CD4-positive, alpha-beta memory T cell (primary cell): Measurements from ENCODE around the gene LYPD6B. TPM values are rescaled to one million over a fixed set of nuclear protein-coding genes. Genes with fewer than 3 reads are reported as not detected.
A peak's percentile ranks its signal among the peaks of the same experiment; 100 is the strongest.

Experiments
- CTCF ChIA-PET: fragments of 350-600 bp; sonication (Branson Sonifier 250); formaldehyde crosslinking; loops from one replicate; lab custom pipeline; 2021; ENCODE audit warnings: inconsistent platforms; ENCODE audit not compliant: partially characterized antibody; lab: Charles Lee
- POLR2A ChIA-PET: fragments of 350-600 bp; sonication (Branson Sonifier 250); formaldehyde crosslinking; loops from one replicate; lab custom pipeline; 2021; ENCODE audit not compliant: partially characterized antibody; lab: Charles Lee
- DNase-seq, 5 donors: peaks; one replicate each; pipeline versions ENCODE4 v3.0.0 to v3.0.0-alpha.2; 2020 to 2022; ENCODE audit warnings: mixed read lengths in 1 of 5
- H3K27ac ChIP-seq: one replicate; pipeline ENCODE4 v1.7.0; 2013; ENCODE audit warnings: low read depth, low read length
- H3K27me3 ChIP-seq: 2 replicates; pipeline ENCODE4 v1.7.0; 2013; ENCODE audit warnings: mild to moderate bottlenecking, low read length, moderate library complexity; ENCODE audit not compliant: insufficient read depth
- H3K36me3 ChIP-seq: 2 replicates; pipeline ENCODE4 v1.7.0; 2013; ENCODE audit warnings: mild to moderate bottlenecking, low read length, moderate library complexity; ENCODE audit not compliant: insufficient read depth
- H3K4me1 ChIP-seq: 2 replicates; pipeline ENCODE4 v1.7.0; 2013; ENCODE audit warnings: mild to moderate bottlenecking, low read length, moderate library complexity; ENCODE audit not compliant: insufficient read depth
- H3K4me3 ChIP-seq, 2 donors: one replicate each; pipeline ENCODE4 v1.7.0; 2013; ENCODE audit warnings: low read length in 2 of 2, mild to moderate bottlenecking in 1 of 2
- H3K9me3 ChIP-seq, 2 donors: one replicate each; pipeline ENCODE4 v1.7.0; 2013; ENCODE audit warnings: low read length in 2 of 2, control low read depth in 1 of 2; ENCODE audit not compliant: control insufficient read depth in 1 of 2
- H3K27ac Mint-ChIP-seq, 7 donors: one replicate each; pipeline ENCODE4 v1.8.0; 2020 to 2021; ENCODE audit warnings: mixed read lengths in 7 of 7, mild to moderate bottlenecking in 6 of 7, inconsistent platforms in 3 of 7, moderate library complexity in 3 of 7
- H3K27me3 Mint-ChIP-seq, 2 donors: one replicate each; pipeline ENCODE4 v1.8.0; 2020 to 2021; ENCODE audit warnings: mixed read lengths in 2 of 2
- H3K36me3 Mint-ChIP-seq, 2 donors: one replicate each; pipeline ENCODE4 v1.8.0; 2020 to 2021; ENCODE audit warnings: mixed read lengths in 2 of 2, inconsistent platforms in 1 of 2, mild to moderate bottlenecking in 1 of 2
- H3K4me1 Mint-ChIP-seq, 4 donors: one replicate each; pipeline ENCODE4 v1.8.0; 2020 to 2021; ENCODE audit warnings: mixed read lengths in 4 of 4, mild to moderate bottlenecking in 1 of 4
- H3K4me3 Mint-ChIP-seq, 8 donors: one replicate each; pipeline ENCODE4 v1.8.0; 2020 to 2021; ENCODE audit warnings: mixed read lengths in 8 of 8, mild to moderate bottlenecking in 7 of 8, moderate library complexity in 6 of 8, inconsistent platforms in 3 of 8
- H3K9me3 Mint-ChIP-seq, 8 donors: one replicate each; pipeline ENCODE4 v1.8.0; 2020 to 2021; ENCODE audit warnings: mixed read lengths in 8 of 8, mild to moderate bottlenecking in 5 of 8, inconsistent platforms in 3 of 8, moderate library complexity in 1 of 8
- intact Hi-C: fragments of 100-400 bp; cut with micrococcal nuclease; formaldehyde crosslinking; loops from one replicate; pipeline ENCODE4 v1.15.1; 2023
- polyA plus RNA-seq, 2 donors: library from polyadenylated mRNA; unstranded; fragments of 300-500 nt; fragmentation: Illumina TruSeq; gene quantifications; one replicate each; pipeline ENCODE4 v1.2.3, GENCODE V29; 2021
- total RNA-seq, 2 experiments: library from RNA; stranded (reverse); gene quantifications; one replicate each; pipeline ENCODE4 v1.2.3, GENCODE V29; 2021

The LYPD6B gene, protein sequence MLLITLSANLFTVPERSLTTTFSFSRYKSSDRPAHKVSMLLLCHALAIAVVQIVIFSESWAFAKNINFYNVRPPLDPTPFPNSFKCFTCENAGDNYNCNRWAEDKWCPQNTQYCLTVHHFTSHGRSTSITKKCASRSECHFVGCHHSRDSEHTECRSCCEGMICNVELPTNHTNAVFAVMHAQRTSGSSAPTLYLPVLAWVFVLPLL
- total RNA-seq (not detected), polyA plus RNA-seq (not detected)

DNA sequence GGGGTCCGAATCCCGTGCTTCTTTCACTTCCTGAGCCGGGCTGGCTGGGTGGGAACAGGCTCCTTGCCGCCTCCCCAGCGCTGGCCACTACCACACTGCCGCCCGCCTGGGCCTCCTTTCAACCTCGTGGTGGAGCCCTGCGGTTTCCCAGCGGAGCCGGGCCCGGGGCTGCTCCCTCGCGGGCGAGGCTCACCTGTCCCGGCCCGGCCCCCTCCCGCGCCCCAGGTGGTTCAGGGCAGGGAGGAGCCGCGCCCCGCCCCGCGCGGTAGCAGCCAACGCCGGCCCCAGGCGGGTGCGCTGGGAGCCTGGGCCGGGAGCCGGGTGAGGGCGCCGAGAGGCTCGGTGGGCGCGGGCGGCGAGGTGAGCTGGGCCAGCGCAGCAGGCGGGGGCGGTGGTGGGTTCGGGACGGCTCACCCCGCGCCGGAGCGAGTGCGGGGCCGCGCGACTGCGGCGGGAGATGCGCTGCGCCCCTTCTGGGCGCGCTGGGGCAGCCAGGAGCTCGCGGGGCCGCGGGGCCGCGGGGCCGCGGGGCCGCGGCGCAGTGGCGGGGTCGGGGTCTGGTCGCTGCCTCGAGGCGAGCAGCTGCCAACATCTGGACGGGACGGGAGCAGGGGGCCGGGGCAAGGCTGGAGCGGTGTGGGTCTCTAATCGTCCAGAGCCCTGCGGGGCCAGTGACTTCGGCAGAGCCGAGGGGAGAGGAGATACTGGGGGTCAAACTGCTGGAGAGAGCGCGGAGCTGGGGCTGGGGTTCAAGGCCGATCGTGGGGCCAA is at the start of gene LYPD6B:
Gene LYPD6B, plus strand, starts transcription at position 258 of the 771 bp plus-strand sequence. CDS start 92,250 bp downstream, outside the sequence.
- Histone ChIP-seq H3K4me1 (no peaks in the 10 kb centered on the region), H3K36me3 (no peaks in the 10 kb centered on the region), H3K27me3 (peaks cover 10% of the 10 kb centered on the region), H3K4me3 (no peak within 1 kb of the TSS), H3K27ac (no peak within 1 kb of the TSS), H3K9me3 (no peaks in the 10 kb centered on the region)
- Mint-ChIP-seq H3K4me3 (peak within 1 kb of the TSS in 7 of 8 donors; percentile 17 to 73 (median 53)), H3K4me1 (peaks cover 0 to 5% (median under 1%) of the 10 kb centered on the region in 4 donors), H3K9me3 (no peaks in the 10 kb centered on the region), H3K27ac (no peak within 1 kb of the TSS), H3K27me3 (peaks cover 25 to 38% of the 10 kb centered on the region in 2 donors), H3K36me3 (no peaks in the 10 kb centered on the region)
- ChIA-PET CTCF (interaction anchor here (1.1 to 5.9 kb wide), 2 partner anchors 9 to 21 kb away, joined by 3 to 34 read pairs; no protein-coding TSS in a partner anchor), POLR2A (no interaction called here)
- DNase-seq, result peak in 1 of 5 donors; percentile 8
- intact Hi-C loops, result no loop called here

DNA sequence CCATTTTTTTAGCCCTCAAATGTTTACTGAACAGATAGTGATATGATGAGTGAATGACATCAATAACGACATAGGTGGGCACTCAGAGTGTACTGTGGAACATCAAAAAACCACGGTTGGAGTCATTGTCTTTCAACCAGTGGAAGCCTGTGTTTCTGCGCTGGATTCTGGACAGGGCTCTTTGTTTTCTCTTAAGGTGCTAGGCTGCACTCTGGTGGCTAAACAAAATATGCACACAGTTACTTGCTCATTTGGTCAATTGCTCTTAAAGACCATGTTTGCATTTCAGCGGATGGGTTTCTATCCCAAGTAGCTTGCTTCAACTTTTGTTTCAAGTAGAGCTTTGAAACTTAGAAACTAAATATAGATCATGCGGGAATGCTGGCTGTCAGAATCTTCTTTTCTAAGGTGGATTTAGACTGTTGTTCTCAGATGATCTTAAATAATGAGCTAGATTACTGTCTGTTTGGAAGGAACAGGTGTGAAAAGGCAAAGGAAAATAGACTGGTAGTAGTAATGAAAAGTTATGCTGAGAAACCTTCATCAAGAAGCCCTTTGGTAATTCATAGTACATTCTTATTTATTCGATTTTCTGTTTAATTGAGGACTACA is 48.5 kb upstream of the LYPD6B start:
- no peaks in the 10 kb centered on the region for H3K27me3 Mint-ChIP-seq
- intact Hi-C loops, result loop anchor here (1.0 to 5.0 kb wide), 3 partner anchors 64 to 1053 kb away; no protein-coding TSS in a partner anchor
- H3K4me1 Mint-ChIP-seq, result peaks cover 2 to 6% (median 3%) of the 10 kb centered on the region in 4 donors
- peaks cover 32 to 35% of the 10 kb centered on the region in 2 donors for H3K36me3 Mint-ChIP-seq
- H3K9me3 ChIP-seq, result no peaks in the 10 kb centered on the region
- DNase-seq, result peak; percentile 53 to 64 (median 59)
- ChIA-PET CTCF (interaction anchor here (0.6 to 3.8 kb wide), 11 partner anchors 63 to 1057 kb away, joined by 3 to 24 read pairs (median 4); no protein-coding TSS in a partner anchor), POLR2A (no interaction called here)
- H3K36me3 ChIP-seq, result no peaks in the 10 kb centered on the region
- no peaks in the 10 kb centered on the region for H3K4me1 ChIP-seq
- H3K4me3 ChIP-seq, result no peak overlapping the region
- H3K4me3 Mint-ChIP-seq, result no peak overlapping the region
- H3K27ac Mint-ChIP-seq, result peak overlapping the region in 2 of 7 donors; percentile 31 to 46
- H3K27ac ChIP-seq, result no peak overlapping the region
- peaks cover 0 to 2% (median 0%) of the 10 kb centered on the region in 8 donors for H3K9me3 Mint-ChIP-seq
- no peaks in the 10 kb centered on the region for H3K27me3 ChIP-seq

DNA sequence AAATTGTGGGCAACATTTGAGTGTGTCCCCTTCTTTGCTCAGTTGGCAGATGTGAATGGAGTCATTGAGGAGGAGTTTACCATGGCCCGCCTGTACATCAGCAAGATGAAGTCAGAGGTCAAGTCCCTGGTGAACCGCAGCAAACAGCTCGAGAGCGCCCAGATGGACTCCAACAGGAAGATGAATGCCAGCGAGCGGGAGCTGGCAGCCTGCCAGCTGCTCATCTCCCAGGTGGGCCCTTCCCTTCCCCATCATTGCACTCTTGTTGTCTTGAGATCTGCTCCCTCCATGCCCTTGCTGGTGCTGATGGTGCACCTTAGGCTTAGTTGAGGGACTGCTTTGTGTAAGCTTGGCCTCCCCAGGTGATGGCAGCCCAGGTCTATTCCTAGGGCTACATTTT is 47.5 kb upstream of the LYPD6B start:
- CTCF ChIA-PET, result interaction anchor here (1.1 to 3.8 kb wide), 6 partner anchors 64 to 1055 kb away, joined by 3 to 24 read pairs (median 4); no protein-coding TSS in a partner anchor
- Mint-ChIP-seq H3K4me1 (peaks cover 2 to 6% (median 3%) of the 10 kb centered on the region in 4 donors), H3K4me3 (no peak overlapping the region), H3K27ac (no peak overlapping the region), H3K9me3 (peaks cover 0 to 2% (median 0%) of the 10 kb centered on the region in 8 donors), H3K27me3 (no peaks in the 10 kb centered on the region), H3K36me3 (peaks cover 31 to 36% of the 10 kb centered on the region in 2 donors)
- H3K9me3 ChIP-seq, result no peaks in the 10 kb centered on the region
- H3K4me3 ChIP-seq, result no peak overlapping the region
- no peaks in the 10 kb centered on the region for H3K27me3 ChIP-seq
- no peak overlapping the region for H3K27ac ChIP-seq
- H3K4me1 ChIP-seq, result no peaks in the 10 kb centered on the region
- no peaks in the 10 kb centered on the region for H3K36me3 ChIP-seq
- POLR2A ChIA-PET, result no interaction called here
- intact Hi-C loops, result loop anchor here (1.0 to 5.0 kb wide), 3 partner anchors 65 to 1054 kb away; no protein-coding TSS in a partner anchor
- no peak for DNase-seq

DNA sequence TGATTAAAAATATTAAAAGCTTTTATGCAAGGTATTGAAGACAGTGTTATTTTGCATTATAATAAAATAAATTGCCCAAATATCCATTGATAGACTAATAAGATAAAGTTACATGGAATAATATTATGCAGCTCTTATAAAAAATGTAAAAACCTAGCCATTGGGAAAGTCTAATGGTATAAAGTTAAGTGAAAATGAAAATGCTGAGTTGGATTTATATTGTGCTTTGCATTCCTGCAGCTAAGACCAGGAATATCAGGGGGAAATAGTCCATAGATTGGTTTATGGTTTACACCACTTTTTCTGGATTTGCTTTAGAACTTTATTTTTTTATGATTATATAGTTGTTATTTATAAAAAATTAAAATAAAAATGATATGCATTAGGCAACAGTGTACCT is 46.1 kb upstream of the LYPD6B start:
- Histone ChIP-seq H3K36me3 (peaks cover 4% of the 10 kb centered on the region), H3K27ac (no peak overlapping the region), H3K9me3 (no peaks in the 10 kb centered on the region), H3K27me3 (no peaks in the 10 kb centered on the region), H3K4me1 (no peaks in the 10 kb centered on the region), H3K4me3 (no peak overlapping the region)
- H3K27me3 Mint-ChIP-seq, result no peaks in the 10 kb centered on the region
- peaks cover 32 to 38% of the 10 kb centered on the region in 2 donors for H3K36me3 Mint-ChIP-seq
- intact Hi-C loops, result loop anchor here (5.0 kb wide), 1 partner anchor 485 kb away; no protein-coding TSS in a partner anchor
- peaks cover 2 to 6% (median 3%) of the 10 kb centered on the region in 4 donors for H3K4me1 Mint-ChIP-seq
- no peaks in the 10 kb centered on the region for H3K9me3 Mint-ChIP-seq
- no peak overlapping the region for H3K27ac Mint-ChIP-seq
- DNase-seq, result no peak
- ChIA-PET CTCF (interaction anchor here (1.5 to 3.8 kb wide), 3 partner anchors 24 to 1056 kb away, joined by 3 to 24 read pairs (median 9); no protein-coding TSS in a partner anchor), POLR2A (no interaction called here)
- no peak overlapping the region for H3K4me3 Mint-ChIP-seq

DNA sequence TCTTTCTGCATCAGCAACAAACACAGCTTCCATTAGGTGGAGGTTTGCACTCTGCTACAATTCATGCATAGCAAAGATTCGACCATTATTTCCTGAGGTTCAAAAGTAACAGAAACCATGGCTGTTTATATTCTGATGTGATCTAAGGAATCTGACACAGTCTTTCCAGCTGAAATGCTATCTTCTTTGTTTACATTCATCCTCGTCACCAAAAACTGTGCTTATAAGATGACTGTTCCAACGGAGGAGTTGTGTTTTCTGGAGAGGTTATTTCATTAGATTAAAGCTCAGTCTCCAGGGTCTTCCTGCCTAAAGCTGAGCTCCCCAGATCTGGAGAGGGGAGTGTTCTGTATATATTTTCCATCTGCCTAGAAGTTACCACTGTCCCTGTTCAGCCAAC is 45.1 kb upstream of the LYPD6B start:
- POLR2A ChIA-PET, result no interaction called here
- Histone ChIP-seq H3K27ac (no peak overlapping the region), H3K4me3 (no peak overlapping the region), H3K9me3 (no peaks in the 10 kb centered on the region), H3K4me1 (no peaks in the 10 kb centered on the region), H3K36me3 (peaks cover 4% of the 10 kb centered on the region), H3K27me3 (no peaks in the 10 kb centered on the region)
- Mint-ChIP-seq H3K9me3 (no peaks in the 10 kb centered on the region), H3K27me3 (no peaks in the 10 kb centered on the region), H3K36me3 (peaks cover 38 to 41% of the 10 kb centered on the region in 2 donors), H3K27ac (no peak overlapping the region), H3K4me1 (peaks cover 2 to 6% (median 3%) of the 10 kb centered on the region in 4 donors), H3K4me3 (no peak overlapping the region)
- intact Hi-C loops, result loop anchor here (5.0 kb wide), 1 partner anchor 486 kb away; no protein-coding TSS in a partner anchor
- CTCF ChIA-PET, result interaction anchor here (0.9 to 3.8 kb wide), 4 partner anchors 23 to 1057 kb away, joined by 3 to 24 read pairs (median 7); no protein-coding TSS in a partner anchor
- no peak for DNase-seq

DNA sequence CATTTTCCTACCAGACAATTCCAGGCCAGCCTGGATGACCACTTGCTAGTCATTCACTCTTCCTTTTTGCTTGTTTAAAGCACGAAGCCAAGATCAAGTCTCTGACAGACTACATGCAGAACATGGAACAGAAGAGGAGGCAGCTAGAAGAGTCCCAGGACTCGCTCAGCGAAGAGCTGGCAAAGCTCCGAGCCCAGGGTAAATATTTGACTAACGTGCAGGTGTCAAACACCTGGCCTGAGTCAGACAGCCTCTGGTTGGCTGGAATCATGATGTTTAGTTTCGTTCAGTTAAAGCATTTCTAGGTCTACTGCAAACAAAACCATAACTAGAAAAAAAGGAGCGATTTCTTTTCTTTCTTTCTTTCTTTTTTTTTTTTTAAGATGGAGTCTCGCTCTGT is 44.2 kb upstream of the LYPD6B start:
- Histone ChIP-seq H3K27me3 (no peaks in the 10 kb centered on the region), H3K36me3 (peaks cover 4% of the 10 kb centered on the region), H3K4me3 (no peak overlapping the region), H3K9me3 (no peaks in the 10 kb centered on the region), H3K4me1 (no peaks in the 10 kb centered on the region), H3K27ac (no peak overlapping the region)
- Mint-ChIP-seq H3K36me3 (peaks cover 40 to 44% of the 10 kb centered on the region in 2 donors), H3K4me1 (peaks cover 2 to 6% (median 3%) of the 10 kb centered on the region in 4 donors), H3K27me3 (no peaks in the 10 kb centered on the region), H3K27ac (no peak overlapping the region), H3K9me3 (no peaks in the 10 kb centered on the region), H3K4me3 (no peak overlapping the region)
- POLR2A ChIA-PET, result no interaction called here
- intact Hi-C loops, result loop anchor here (5.0 kb wide), 1 partner anchor 487 kb away; no protein-coding TSS in a partner anchor
- DNase-seq, result no peak
- CTCF ChIA-PET, result no interaction called here
